Measurements from ENCODE around the gene IRF4. TPM values are rescaled to one million over a fixed set of nuclear protein-coding genes. Genes with fewer than 3 reads are reported as not detected.

Gene IRF4
- total RNA-seq, 2 donors from 2014 or later, result 112 to 388 TPM

DNA sequence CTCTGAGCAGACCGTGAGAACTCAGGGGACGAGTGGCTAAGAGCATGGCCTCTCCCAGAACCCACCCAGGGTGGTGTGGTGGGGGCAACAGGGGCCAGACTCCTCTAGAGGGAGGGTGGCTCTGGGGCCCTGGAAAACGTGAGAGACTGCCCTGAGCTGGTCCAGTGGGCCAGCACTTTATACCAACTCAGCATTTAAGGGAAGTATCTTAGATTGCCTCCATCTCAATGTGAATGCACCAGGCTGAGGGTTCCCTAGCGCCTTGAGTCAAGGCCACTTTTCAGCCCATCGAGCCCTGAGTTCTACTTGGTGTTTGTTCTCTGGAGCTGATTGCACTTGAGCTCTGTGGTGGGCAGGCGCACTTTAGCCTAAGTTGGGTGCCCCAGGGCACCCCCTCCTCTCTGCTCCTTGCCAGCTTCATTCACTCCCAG is 42.0 kb upstream of the IRF4 start:
- ATAC-seq (no peak), DNase-seq (ENCODE audit: low spot score) (no peak)
- Mint-ChIP-seq H3K36me3 (peaks cover 5% of the 10 kb centered on the region), H3K4me3 (no peak overlapping the region), H3K9me3 (no peaks in the 10 kb centered on the region), H3K4me1 (ENCODE audit: low read depth in 2 of 2) (peaks cover 4% of the 10 kb centered on the region in 2 donors), H3K27me3 (no peaks in the 10 kb centered on the region), H3K27ac (no peak overlapping the region)

- H3K4me1 Mint-ChIP-seq (ENCODE audit: low read depth in 2 of 2), result peaks cover 4 to 7% of the 10 kb centered on the region in 2 donors
- no peak for ATAC-seq
- DNase-seq (ENCODE audit: low spot score), result no peak
- H3K9me3 Mint-ChIP-seq, result no peaks in the 10 kb centered on the region
- H3K27me3 Mint-ChIP-seq, result no peaks in the 10 kb centered on the region
- H3K36me3 Mint-ChIP-seq, result peaks cover 5% of the 10 kb centered on the region
- no peak overlapping the region for H3K27ac Mint-ChIP-seq
- no peak overlapping the region for H3K4me3 Mint-ChIP-seq
Measured at GRCh38 chr6:350371-350770, 41.2 kb upstream of the IRF4 start.

DNA sequence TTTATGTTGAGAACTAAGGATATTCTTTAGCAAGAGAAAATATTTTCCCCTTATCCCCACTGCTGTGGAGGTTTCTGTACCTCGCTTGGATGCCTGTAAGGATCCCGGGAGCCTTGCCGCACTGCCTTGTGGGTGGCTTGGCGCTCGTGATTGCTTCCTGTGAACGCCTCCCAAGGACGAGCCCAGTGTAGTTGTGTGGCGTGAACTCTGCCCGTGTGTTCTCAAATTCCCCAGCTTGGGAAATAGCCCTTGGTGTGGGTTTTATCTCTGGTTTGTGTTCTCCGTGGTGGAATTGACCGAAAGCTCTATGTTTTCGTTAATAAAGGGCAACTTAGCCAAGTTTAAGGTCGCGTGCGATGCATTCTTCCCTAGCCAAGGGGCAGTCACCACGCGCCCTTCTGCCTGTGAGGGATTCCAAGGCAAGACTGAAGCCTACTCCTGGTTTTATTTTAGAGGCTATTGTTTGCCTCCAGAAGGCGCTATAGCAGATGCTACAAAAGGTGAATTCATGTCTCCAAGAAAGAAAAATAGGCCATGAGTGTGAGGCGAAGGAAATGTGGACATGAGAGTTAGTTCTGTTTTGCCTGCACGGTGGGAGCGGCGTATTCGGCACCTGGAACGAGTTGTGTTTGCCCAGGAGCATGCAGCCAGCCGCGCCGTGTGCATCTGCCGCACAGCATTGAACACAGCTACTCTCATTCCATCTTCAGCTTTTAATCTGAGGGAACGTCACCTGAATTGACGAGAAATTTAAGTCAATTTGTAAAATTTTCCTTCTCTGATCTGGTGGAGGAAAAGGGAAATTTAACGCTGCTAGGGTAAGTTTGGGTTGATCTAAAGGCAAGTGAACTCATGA is 40.3 kb upstream of the IRF4 start:
- Mint-ChIP-seq H3K4me3 (no peak overlapping the region), H3K27ac (no peak overlapping the region), H3K36me3 (peaks cover 5% of the 10 kb centered on the region), H3K27me3 (no peaks in the 10 kb centered on the region), H3K9me3 (no peaks in the 10 kb centered on the region), H3K4me1 (ENCODE audit: low read depth in 2 of 2) (peaks cover 9 to 10% of the 10 kb centered on the region in 2 donors)
- no peak for ATAC-seq
- no peak for DNase-seq (ENCODE audit: low spot score)

- DNase-seq (ENCODE audit: low spot score) (no peak), ATAC-seq (no peak)
- Mint-ChIP-seq H3K9me3 (no peaks in the 10 kb centered on the region), H3K27me3 (no peaks in the 10 kb centered on the region), H3K4me1 (ENCODE audit: low read depth in 2 of 2) (peaks cover 9 to 10% of the 10 kb centered on the region in 2 donors), H3K4me3 (no peak overlapping the region), H3K27ac (no peak overlapping the region), H3K36me3 (peaks cover 5% of the 10 kb centered on the region)
Measured at GRCh38 chr6:351867-352289, 39.7 kb upstream of the IRF4 start.

DNA sequence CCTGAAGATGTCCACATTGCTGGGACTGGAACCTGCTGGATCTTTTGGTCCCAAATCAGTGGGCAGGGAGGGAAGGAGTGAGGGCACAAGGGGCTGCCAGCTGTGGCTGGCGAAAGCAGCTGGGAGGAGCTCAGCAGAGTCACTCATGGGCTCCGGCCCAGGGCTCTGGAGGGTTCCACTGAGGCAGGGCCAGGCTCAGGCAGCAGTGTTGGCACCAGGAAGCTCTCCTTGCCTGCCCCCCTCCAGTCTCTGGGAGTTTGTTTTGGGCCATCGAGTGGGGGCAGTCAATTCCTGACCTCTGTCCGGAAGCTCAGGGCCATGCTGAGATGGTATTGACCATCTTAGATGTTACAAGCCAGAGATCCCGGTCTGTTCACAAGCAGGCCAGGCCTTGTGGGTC is 39.1 kb upstream of the IRF4 start:
- no peaks in the 10 kb centered on the region for H3K9me3 Mint-ChIP-seq

DNA sequence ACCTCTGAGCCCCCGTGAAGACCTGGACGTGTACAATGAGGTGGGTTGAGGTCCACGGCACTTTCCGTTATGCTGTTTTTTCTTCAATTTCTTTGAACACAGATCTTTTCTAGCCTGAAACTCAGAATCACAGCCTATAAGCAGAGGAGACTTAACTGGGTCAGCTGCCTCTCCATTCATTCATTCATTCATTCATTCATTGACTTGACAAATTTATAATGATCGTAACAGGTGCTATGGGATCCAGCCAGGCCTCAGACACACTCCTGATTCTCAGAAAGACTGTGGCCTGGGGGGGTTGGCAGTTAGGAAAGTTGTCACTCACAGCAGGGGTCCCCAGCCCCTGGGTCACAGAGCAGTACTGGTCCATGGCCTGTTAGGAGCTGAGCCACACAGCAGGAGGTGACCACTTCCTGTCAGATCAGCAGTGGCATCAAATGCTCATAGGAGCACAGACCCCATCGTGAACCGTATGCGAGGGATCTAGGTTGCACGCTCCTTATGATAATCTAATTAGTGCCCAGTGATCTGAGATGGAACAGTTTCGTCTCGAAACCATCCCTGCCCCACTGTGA is 38.6 kb upstream of the IRF4 start:
- no peaks in the 10 kb centered on the region for H3K27me3 Mint-ChIP-seq
- H3K36me3 Mint-ChIP-seq, result peaks cover 5% of the 10 kb centered on the region
- H3K4me1 Mint-ChIP-seq (ENCODE audit: low read depth in 2 of 2), result peaks cover 9 to 12% of the 10 kb centered on the region in 2 donors
- no peak for ATAC-seq
- DNase-seq (ENCODE audit: low spot score), result peak; percentile 54
- H3K27ac Mint-ChIP-seq, result no peak overlapping the region
- H3K9me3 Mint-ChIP-seq, result no peaks in the 10 kb centered on the region
- no peak overlapping the region for H3K4me3 Mint-ChIP-seq

More for the DNA sequence above, 39.1 kb upstream of the IRF4 start:
- H3K36me3 Mint-ChIP-seq, result peaks cover 5% of the 10 kb centered on the region
- no peaks in the 10 kb centered on the region for H3K27me3 Mint-ChIP-seq
- no peak overlapping the region for H3K27ac Mint-ChIP-seq
- ATAC-seq, result no peak
- H3K4me1 Mint-ChIP-seq (ENCODE audit: low read depth in 2 of 2), result peaks cover 9 to 12% of the 10 kb centered on the region in 2 donors
- DNase-seq (ENCODE audit: low spot score), result no peak
- H3K4me3 Mint-ChIP-seq, result no peak overlapping the region

- Mint-ChIP-seq H3K9me3 (no peaks in the 10 kb centered on the region), H3K36me3 (no peaks in the 10 kb centered on the region), H3K4me1 (ENCODE audit: low read depth in 2 of 2) (peaks cover 18 to 21% of the 10 kb centered on the region in 2 donors), H3K4me3 (no peak overlapping the region), H3K27me3 (no peaks in the 10 kb centered on the region), H3K27ac (no peak overlapping the region)
- ATAC-seq (peak in 1 of 2 donors; percentile 11), DNase-seq (ENCODE audit: low spot score) (no peak)
Measured at GRCh38 chr6:353642-354614, 37.6 kb upstream of the IRF4 start.

GRCh38 chr6:354631-355280 is 36.8 kb upstream of the IRF4 start:
- Mint-ChIP-seq H3K4me1 (ENCODE audit: low read depth in 2 of 2) (peaks cover 19 to 22% of the 10 kb centered on the region in 2 donors), H3K27me3 (no peaks in the 10 kb centered on the region), H3K36me3 (no peaks in the 10 kb centered on the region), H3K27ac (no peak overlapping the region), H3K9me3 (no peaks in the 10 kb centered on the region), H3K4me3 (no peak overlapping the region)
- ATAC-seq, result peak in 1 of 2 donors; percentile 26
- DNase-seq (ENCODE audit: low spot score), result peak; percentile 28

- Mint-ChIP-seq H3K27ac (peak overlapping the region in 1 of 2 donors; percentile 6), H3K9me3 (no peaks in the 10 kb centered on the region), H3K4me1 (ENCODE audit: low read depth in 2 of 2) (peaks cover 19 to 22% of the 10 kb centered on the region in 2 donors), H3K36me3 (no peaks in the 10 kb centered on the region), H3K4me3 (no peak overlapping the region), H3K27me3 (no peaks in the 10 kb centered on the region)
- no peak for ATAC-seq
- DNase-seq (ENCODE audit: low spot score), result peak; percentile 35
Measured at GRCh38 chr6:355373-356208, 36.0 kb upstream of the IRF4 start.

GRCh38 chr6:356828-357251 is 34.7 kb upstream of the IRF4 start:
- no peak for ATAC-seq
- peaks cover 19 to 22% of the 10 kb centered on the region in 2 donors for H3K4me1 Mint-ChIP-seq (ENCODE audit: low read depth in 2 of 2)
- DNase-seq (ENCODE audit: low spot score), result no peak
- no peak overlapping the region for H3K4me3 Mint-ChIP-seq
- H3K36me3 Mint-ChIP-seq, result no peaks in the 10 kb centered on the region
- H3K27ac Mint-ChIP-seq, result no peak overlapping the region
- no peaks in the 10 kb centered on the region for H3K27me3 Mint-ChIP-seq
- H3K9me3 Mint-ChIP-seq, result no peaks in the 10 kb centered on the region

GRCh38 chr6:357261-357790 is 34.2 kb upstream of the IRF4 start:
- Mint-ChIP-seq H3K36me3 (no peaks in the 10 kb centered on the region), H3K4me3 (no peak overlapping the region), H3K4me1 (ENCODE audit: low read depth in 2 of 2) (peaks cover 19 to 22% of the 10 kb centered on the region in 2 donors), H3K9me3 (no peaks in the 10 kb centered on the region), H3K27ac (no peak overlapping the region), H3K27me3 (no peaks in the 10 kb centered on the region)
- ATAC-seq (no peak), DNase-seq (ENCODE audit: low spot score) (no peak)

- Mint-ChIP-seq H3K9me3 (no peaks in the 10 kb centered on the region), H3K27me3 (no peaks in the 10 kb centered on the region)
Measured at GRCh38 chr6:357791-358341, 33.7 kb upstream of the IRF4 start.

More at GRCh38 chr6:357791-358341, 33.7 kb upstream of the IRF4 start:
- H3K4me3 Mint-ChIP-seq, result no peak overlapping the region
- H3K36me3 Mint-ChIP-seq, result no peaks in the 10 kb centered on the region
- H3K4me1 Mint-ChIP-seq (ENCODE audit: low read depth in 2 of 2), result peaks cover 19 to 20% of the 10 kb centered on the region in 2 donors
- DNase-seq (ENCODE audit: low spot score), result no peak
- peak overlapping the region in 1 of 2 donors; percentile 87 for H3K27ac Mint-ChIP-seq
- ATAC-seq, result no peak

All from natural killer cell treated with Interleukin-12 subunit alpha and Interleukin-12 subunit beta and Interleukin-15 and Interleukin-18, amount 100 ng/mL, for 72 hours (primary cell).